ENCODE measurements around the gene GNB1L.

DNA sequence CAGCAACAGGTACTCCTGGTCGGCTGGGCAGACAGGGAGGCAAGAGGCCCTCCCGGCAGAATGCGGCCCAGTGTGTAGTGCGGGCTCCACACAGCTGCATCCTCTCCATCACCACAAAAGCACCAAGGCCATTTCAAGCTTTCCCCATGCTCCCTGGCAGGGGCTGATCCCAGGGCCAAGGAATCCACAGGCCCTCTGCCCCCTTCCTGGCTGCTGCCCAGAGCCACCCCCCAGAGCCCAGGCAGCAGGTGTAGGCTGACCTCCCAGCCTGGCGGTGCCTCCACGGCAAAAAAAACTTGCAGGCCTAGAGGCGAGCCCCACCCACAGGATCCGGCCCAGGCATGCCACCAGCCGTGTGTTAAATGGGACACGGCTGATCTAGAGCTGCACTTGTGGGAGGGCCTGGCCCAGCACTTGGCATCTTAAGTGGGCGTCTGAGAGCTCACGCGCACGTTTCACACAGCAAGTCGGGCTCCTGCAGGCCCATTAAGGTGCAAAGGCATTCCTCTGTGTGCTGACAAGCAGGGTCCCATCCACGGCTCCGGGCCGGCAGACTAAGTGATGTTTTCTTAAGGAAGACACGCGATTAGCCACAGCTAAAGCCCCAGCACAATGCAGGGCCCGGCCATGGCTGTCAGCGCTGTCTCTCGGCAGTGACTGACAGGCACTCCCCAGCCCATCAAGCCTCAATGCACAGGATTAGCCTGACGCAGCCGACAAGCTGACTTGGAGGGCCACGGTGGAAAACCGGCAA is 19.8 kb upstream of the GNB1L start:
- TF ChIP-seq, protein P1, sequence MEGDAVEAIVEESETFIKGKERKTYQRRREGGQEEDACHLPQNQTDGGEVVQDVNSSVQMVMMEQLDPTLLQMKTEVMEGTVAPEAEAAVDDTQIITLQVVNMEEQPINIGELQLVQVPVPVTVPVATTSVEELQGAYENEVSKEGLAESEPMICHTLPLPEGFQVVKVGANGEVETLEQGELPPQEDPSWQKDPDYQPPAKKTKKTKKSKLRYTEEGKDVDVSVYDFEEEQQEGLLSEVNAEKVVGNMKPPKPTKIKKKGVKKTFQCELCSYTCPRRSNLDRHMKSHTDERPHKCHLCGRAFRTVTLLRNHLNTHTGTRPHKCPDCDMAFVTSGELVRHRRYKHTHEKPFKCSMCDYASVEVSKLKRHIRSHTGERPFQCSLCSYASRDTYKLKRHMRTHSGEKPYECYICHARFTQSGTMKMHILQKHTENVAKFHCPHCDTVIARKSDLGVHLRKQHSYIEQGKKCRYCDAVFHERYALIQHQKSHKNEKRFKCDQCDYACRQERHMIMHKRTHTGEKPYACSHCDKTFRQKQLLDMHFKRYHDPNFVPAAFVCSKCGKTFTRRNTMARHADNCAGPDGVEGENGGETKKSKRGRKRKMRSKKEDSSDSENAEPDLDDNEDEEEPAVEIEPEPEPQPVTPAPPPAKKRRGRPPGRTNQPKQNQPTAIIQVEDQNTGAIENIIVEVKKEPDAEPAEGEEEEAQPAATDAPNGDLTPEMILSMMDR (IDR thresholded peaks at IDR 0.05): no peak
- no peak for TF ChIP-seq POLR2A (IDR thresholded peaks at IDR 0.05)

All from prostate gland (tissue), 2 donors.